ENCODE results near the gene UIMC1. TPM values are rescaled to one million over a fixed set of nuclear protein-coding genes. Genes with fewer than 3 reads are reported as not detected.

UIMC1 gene
- total and polyA plus RNA-seq, 2 of the 13 experiments (the other 11 are each of a cell fraction or from before 2014, with no cell fraction given), result 18.9 to 32.7 TPM

DNA sequence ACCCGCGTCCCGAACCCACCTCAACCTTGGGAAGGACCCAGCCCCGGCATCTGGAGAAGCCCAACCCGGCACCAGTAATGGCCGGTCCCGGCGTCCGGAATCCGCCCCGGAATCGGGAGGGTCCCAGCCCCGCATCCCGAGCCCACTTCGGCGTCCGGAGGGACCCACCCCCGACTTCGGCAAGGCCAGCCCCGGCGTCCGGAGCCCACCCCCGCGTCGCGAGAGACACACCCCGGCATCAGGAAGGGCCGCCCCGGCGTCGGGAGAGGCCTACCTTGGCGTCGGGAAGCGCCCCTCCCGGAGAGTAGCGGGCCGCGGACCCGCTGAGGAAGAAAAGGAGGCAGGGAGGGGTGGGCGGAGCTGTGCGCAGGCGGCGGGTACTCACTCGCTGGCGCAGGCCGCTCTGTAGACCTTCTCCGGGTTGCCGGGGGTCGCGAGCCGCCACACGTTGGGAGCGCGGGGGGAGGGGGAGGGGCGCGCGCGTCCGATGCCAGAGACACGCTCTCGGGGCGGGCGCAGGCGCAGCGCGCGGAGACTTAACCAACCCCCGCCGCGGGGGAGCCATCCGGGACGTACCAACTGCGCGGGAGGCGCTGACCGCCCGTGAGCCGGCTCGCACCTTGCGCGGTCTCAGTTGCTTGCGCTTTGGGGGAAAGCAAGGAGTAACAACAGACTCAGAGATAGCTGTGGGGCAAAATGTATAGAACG is at the start of gene UIMC1 (continued):
- TF ChIP-seq, protein P1, sequence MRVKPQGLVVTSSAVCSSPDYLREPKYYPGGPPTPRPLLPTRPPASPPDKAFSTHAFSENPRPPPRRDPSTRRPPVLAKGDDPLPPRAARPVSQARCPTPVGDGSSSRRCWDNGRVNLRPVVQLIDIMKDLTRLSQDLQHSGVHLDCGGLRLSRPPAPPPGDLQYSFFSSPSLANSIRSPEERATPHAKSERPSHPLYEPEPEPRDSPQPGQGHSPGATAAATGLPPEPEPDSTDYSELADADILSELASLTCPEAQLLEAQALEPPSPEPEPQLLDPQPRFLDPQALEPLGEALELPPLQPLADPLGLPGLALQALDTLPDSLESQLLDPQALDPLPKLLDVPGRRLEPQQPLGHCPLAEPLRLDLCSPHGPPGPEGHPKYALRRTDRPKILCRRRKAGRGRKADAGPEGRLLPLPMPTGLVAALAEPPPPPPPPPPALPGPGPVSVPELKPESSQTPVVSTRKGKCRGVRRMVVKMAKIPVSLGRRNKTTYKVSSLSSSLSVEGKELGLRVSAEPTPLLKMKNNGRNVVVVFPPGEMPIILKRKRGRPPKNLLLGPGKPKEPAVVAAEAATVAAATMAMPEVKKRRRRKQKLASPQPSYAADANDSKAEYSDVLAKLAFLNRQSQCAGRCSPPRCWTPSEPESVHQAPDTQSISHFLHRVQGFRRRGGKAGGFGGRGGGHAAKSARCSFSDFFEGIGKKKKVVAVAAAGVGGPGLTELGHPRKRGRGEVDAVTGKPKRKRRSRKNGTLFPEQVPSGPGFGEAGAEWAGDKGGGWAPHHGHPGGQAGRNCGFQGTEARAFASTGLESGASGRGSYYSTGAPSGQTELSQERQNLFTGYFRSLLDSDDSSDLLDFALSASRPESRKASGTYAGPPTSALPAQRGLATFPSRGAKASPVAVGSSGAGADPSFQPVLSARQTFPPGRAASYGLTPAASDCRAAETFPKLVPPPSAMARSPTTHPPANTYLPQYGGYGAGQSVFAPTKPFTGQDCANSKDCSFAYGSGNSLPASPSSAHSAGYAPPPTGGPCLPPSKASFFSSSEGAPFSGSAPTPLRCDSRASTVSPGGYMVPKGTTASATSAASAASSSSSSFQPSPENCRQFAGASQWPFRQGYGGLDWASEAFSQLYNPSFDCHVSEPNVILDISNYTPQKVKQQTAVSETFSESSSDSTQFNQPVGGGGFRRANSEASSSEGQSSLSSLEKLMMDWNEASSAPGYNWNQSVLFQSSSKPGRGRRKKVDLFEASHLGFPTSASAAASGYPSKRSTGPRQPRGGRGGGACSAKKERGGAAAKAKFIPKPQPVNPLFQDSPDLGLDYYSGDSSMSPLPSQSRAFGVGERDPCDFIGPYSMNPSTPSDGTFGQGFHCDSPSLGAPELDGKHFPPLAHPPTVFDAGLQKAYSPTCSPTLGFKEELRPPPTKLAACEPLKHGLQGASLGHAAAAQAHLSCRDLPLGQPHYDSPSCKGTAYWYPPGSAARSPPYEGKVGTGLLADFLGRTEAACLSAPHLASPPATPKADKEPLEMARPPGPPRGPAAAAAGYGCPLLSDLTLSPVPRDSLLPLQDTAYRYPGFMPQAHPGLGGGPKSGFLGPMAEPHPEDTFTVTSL (CRISPR knock-in tag; IDR thresholded peaks at IDR 0.05; ENCODE audit: borderline replicate concordance), result no peak
- TF ChIP-seq ZNF703 (CRISPR knock-in tag; IDR thresholded peaks at IDR 0.05; ENCODE audit: borderline replicate concordance) (no peak; the same call in 1 of the 2 replicates), ZNF496 (CRISPR knock-in tag; IDR thresholded peaks at IDR 0.05; ENCODE audit: insufficient replicate concordance) (no peak), SMAD1 (CRISPR knock-in tag; IDR thresholded peaks at IDR 0.05; ENCODE audit: borderline replicate concordance, low read depth) (no peak)
- TF ChIP-seq, protein P2, sequence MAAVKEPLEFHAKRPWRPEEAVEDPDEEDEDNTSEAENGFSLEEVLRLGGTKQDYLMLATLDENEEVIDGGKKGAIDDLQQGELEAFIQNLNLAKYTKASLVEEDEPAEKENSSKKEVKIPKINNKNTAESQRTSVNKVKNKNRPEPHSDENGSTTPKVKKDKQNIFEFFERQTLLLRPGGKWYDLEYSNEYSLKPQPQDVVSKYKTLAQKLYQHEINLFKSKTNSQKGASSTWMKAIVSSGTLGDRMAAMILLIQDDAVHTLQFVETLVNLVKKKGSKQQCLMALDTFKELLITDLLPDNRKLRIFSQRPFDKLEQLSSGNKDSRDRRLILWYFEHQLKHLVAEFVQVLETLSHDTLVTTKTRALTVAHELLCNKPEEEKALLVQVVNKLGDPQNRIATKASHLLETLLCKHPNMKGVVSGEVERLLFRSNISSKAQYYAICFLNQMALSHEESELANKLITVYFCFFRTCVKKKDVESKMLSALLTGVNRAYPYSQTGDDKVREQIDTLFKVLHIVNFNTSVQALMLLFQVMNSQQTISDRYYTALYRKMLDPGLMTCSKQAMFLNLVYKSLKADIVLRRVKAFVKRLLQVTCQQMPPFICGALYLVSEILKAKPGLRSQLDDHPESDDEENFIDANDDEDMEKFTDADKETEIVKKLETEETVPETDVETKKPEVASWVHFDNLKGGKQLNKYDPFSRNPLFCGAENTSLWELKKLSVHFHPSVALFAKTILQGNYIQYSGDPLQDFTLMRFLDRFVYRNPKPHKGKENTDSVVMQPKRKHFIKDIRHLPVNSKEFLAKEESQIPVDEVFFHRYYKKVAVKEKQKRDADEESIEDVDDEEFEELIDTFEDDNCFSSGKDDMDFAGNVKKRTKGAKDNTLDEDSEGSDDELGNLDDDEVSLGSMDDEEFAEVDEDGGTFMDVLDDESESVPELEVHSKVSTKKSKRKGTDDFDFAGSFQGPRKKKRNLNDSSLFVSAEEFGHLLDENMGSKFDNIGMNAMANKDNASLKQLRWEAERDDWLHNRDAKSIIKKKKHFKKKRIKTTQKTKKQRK (IDR thresholded peaks at IDR 0.05; ENCODE audit: low read length), result no peak
- TF ChIP-seq, protein P3, sequence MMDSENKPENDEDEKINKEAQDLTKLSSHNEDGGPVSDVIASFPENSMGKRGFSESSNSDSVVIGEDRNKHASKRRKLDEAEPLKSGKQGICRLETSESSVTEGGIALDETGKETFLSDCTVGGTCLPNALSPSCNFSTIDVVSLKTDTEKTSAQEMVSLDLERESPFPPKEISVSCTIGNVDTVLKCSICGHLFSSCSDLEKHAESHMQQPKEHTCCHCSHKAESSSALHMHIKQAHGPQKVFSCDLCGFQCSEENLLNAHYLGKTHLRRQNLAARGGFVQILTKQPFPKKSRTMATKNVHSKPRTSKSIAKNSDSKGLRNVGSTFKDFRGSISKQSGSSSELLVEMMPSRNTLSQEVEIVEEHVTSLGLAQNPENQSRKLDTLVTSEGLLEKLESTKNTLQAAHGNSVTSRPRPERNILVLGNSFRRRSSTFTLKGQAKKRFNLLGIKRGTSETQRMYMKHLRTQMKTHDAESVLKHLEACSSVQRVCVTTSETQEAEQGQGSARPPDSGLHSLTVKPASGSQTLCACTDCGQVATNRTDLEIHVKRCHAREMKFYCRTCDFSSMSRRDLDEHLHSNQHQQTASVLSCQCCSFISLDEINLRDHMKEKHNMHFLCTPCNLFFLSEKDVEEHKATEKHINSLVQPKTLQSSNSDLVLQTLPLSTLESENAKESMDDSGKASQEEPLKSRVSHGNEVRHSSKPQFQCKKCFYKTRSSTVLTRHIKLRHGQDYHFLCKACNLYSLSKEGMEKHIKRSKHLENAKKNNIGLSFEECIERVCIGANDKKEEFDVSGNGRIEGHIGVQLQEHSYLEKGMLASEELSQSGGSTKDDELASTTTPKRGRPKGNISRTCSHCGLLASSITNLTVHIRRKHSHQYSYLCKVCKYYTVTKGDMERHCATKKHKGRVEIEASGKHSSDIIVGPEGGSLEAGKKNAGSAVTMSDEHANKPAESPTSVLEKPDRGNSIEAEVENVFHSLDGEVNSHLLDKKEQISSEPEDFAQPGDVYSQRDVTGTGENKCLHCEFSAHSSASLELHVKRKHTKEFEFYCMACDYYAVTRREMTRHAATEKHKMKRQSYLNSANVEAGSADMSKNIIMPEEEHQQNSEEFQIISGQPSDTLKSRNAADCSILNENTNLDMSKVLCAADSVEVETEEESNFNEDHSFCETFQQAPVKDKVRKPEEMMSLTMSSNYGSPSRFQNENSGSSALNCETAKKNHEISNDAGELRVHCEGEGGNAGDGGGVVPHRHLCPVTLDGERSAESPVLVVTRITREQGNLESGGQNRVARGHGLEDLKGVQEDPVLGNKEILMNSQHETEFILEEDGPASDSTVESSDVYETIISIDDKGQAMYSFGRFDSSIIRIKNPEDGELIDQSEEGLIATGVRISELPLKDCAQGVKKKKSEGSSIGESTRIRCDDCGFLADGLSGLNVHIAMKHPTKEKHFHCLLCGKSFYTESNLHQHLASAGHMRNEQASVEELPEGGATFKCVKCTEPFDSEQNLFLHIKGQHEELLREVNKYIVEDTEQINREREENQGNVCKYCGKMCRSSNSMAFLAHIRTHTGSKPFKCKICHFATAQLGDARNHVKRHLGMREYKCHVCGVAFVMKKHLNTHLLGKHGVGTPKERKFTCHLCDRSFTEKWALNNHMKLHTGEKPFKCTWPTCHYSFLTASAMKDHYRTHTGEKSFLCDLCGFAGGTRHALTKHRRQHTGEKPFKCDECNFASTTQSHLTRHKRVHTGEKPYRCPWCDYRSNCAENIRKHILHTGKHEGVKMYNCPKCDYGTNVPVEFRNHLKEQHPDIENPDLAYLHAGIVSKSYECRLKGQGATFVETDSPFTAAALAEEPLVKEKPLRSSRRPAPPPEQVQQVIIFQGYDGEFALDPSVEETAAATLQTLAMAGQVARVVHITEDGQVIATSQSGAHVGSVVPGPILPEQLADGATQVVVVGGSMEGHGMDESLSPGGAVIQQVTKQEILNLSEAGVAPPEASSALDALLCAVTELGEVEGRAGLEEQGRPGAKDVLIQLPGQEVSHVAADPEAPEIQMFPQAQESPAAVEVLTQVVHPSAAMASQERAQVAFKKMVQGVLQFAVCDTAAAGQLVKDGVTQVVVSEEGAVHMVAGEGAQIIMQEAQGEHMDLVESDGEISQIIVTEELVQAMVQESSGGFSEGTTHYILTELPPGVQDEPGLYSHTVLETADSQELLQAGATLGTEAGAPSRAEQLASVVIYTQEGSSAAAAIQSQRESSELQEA (CRISPR knock-in tag; IDR thresholded peaks at IDR 0.05; ENCODE audit: not compliant biosample characterization), result no peak
